Tibial nerve (tissue), 3 donors: ENCODE measurements around the gene LBP.

Experiments used
- CTCF ChIP-seq, 5 experiments: fragments of 200-600 bp in 3 of 5; fragments of 450-650 bp in 2 of 5; sonication (generic) in 3 of 5; IDR thresholded peaks; one replicate each; pipeline ENCODE4 v1.5.1; 2016 to 2019; ENCODE audit warnings: antibody characterized with exemption in 5 of 5, mild to moderate bottlenecking in 3 of 5, moderate library complexity in 2 of 5
- POLR2A ChIP-seq, 2 donors: fragments of 450-650 bp; IDR thresholded peaks; one replicate each; pipeline ENCODE4 v1.6.1; 2017; ENCODE audit warnings: antibody characterized with exemption in 2 of 2, mild to moderate bottlenecking in 2 of 2, moderate library complexity in 2 of 2

GRCh38 chr20:38321959-38322598, 24.2 kb upstream of the LBP start:
- TF ChIP-seq CTCF (IDR thresholded peaks at IDR 0.05) (peak; percentile 41 to 80 (median 61)), POLR2A (IDR thresholded peaks at IDR 0.05) (no peak)
